T1000 (cell line): ENCODE measurements around the gene VTCN1.
"Not testable (repeated sequence)": the region's sequence is repeated elsewhere in the genome, so short reads cannot be mapped to it uniquely, and the experiment has no call there.

ENCODE experiments used
- DNase-seq: peaks from one replicate; lab custom pipeline; 2025; ENCODE audit warnings: mixed read lengths; lab: John Stamatoyannopoulos, UW

VTCN1 gene

GRCh38 chr1:117123274-117123673 lies 87.5 kb downstream of the VTCN1 start:
- no peak for DNase-seq

GRCh38 chr1:117122330-117123025 lies 88.2 kb downstream of the VTCN1 start:
- DNase-seq = no peak

- peak; percentile 98 for DNase-seq
Observed at GRCh38 chr1:117121589-117122329, 89.0 kb downstream of the VTCN1 start, which contains the start of gene TRIM45. Gene TRIM45, minus strand, starts transcription at chr1:117121749. Its CDS starts 548 bp downstream, at chr1:117121201.

GRCh38 chr1:117120774-117121588 lies 89.7 kb downstream of the VTCN1 start:
- peak; percentile 65 for DNase-seq

GRCh38 chr1:117119144-117119543 lies 91.6 kb downstream of the VTCN1 start:
- not testable (repeated sequence) for DNase-seq

- DNase-seq = no peak
Observed at GRCh38 chr1:117118137-117118536, 92.6 kb downstream of the VTCN1 start.

GRCh38 chr1:117117697-117118096 lies 93.0 kb downstream of the VTCN1 start:
- no peak for DNase-seq

GRCh38 chr1:117116784-117117130 lies 94.0 kb downstream of the VTCN1 start:
- DNase-seq = no peak

- no peak for DNase-seq
Observed at GRCh38 chr1:117116090-117116783, 94.5 kb downstream of the VTCN1 start.

GRCh38 chr1:117114877-117115276 lies 95.8 kb downstream of the VTCN1 start:
- no peak for DNase-seq

GRCh38 chr1:117113199-117113598 lies 97.5 kb downstream of the VTCN1 start:
- no peak for DNase-seq

GRCh38 chr1:117112047-117112717 lies 98.5 kb downstream of the VTCN1 start:
- no peak for DNase-seq

- no peak for DNase-seq
Observed at GRCh38 chr1:117110774-117111173, 100.0 kb downstream of the VTCN1 start.

GRCh38 chr1:117107364-117107763 lies 103.4 kb downstream of the VTCN1 start:
- DNase-seq = no peak

- no peak for DNase-seq
Observed at GRCh38 chr1:117106478-117106877, 104.2 kb downstream of the VTCN1 start.

GRCh38 chr1:117105722-117106121 lies 105.0 kb downstream of the VTCN1 start:
- no peak for DNase-seq

- no peak for DNase-seq
Observed at GRCh38 chr1:117104986-117105385, 105.7 kb downstream of the VTCN1 start.

- DNase-seq = not testable (repeated sequence)
Observed at GRCh38 chr1:117101858-117102257, 108.9 kb downstream of the VTCN1 start.

- DNase-seq = no peak
Observed at GRCh38 chr1:117101334-117101733, 109.4 kb downstream of the VTCN1 start.

- no peak for DNase-seq
Observed at GRCh38 chr1:117098287-117098890, 112.3 kb downstream of the VTCN1 start.

- DNase-seq = no peak
Observed at GRCh38 chr1:117097443-117097842, 113.3 kb downstream of the VTCN1 start.
